ENCODE results near the gene PPP1R1C. TPM values are rescaled to one million over a fixed set of nuclear protein-coding genes. Genes with fewer than 3 reads are reported as not detected.

PPP1R1C gene
- total RNA-seq, 4 donors from 2014 or later = not detected

GRCh38 chr2:181946444-181947127, 39.1 kb upstream of the PPP1R1C start:
- Histone ChIP-seq H3K4me1 (no peaks in the 10 kb centered on the region), H3K27me3 (no peaks in the 10 kb centered on the region), H3K36me3 (no peaks in the 10 kb centered on the region), H3K4me3 (no peak overlapping the region), H3K27ac (no peak overlapping the region), H3K9me3 (no peaks in the 10 kb centered on the region)
- intact Hi-C loops (cut with DNase I; ENCODE audit: low total_unique reads) = no loop called here
- DNase-seq = no peak
- TF ChIP-seq, protein P1, sequence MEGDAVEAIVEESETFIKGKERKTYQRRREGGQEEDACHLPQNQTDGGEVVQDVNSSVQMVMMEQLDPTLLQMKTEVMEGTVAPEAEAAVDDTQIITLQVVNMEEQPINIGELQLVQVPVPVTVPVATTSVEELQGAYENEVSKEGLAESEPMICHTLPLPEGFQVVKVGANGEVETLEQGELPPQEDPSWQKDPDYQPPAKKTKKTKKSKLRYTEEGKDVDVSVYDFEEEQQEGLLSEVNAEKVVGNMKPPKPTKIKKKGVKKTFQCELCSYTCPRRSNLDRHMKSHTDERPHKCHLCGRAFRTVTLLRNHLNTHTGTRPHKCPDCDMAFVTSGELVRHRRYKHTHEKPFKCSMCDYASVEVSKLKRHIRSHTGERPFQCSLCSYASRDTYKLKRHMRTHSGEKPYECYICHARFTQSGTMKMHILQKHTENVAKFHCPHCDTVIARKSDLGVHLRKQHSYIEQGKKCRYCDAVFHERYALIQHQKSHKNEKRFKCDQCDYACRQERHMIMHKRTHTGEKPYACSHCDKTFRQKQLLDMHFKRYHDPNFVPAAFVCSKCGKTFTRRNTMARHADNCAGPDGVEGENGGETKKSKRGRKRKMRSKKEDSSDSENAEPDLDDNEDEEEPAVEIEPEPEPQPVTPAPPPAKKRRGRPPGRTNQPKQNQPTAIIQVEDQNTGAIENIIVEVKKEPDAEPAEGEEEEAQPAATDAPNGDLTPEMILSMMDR (IDR thresholded peaks at IDR 0.05 in 4 of 5, conservative IDR thresholded peaks at IDR 0.05 in 1 of 5) = no peak
- no peak for TF ChIP-seq POLR2A (IDR thresholded peaks at IDR 0.05)
- no peak for ATAC-seq
- in situ Hi-C loops (cut with MboI; ENCODE audit: low sequenced_read_pairs in 4 of 4) = no loop called here

DNA sequence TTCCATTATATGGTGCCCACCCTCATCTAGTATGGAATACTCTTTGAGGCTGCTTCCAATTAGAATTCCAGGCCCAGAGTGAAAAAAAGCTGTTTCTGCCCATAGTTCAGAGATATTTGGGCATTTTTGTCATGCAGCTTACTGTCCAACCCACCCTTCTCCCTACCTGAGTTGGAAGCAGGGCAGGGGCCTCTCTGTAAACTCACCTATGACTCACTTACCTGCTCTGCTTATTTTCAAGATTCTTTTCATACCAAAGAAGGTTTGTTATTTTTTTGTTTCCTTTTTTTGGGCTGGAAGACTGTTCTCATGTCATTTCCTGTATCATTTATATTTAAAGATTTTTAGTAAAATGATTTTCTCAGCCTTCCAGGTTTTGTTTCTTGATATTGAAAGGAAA, 38.4 kb upstream of the PPP1R1C start:
- TF ChIP-seq POLR2A (IDR thresholded peaks at IDR 0.05) = no peak
- TF ChIP-seq, protein P1 (IDR thresholded peaks at IDR 0.05 in 4 of 5, conservative IDR thresholded peaks at IDR 0.05 in 1 of 5) = no peak
- Histone ChIP-seq H3K36me3 (no peaks in the 10 kb centered on the region), H3K9me3 (no peaks in the 10 kb centered on the region), H3K27ac (no peak overlapping the region), H3K4me1 (no peaks in the 10 kb centered on the region), H3K4me3 (no peak overlapping the region), H3K27me3 (no peaks in the 10 kb centered on the region)
- DNase-seq = no peak
- intact Hi-C loops (cut with DNase I; ENCODE audit: low total_unique reads) = no loop called here
- in situ Hi-C loops (cut with MboI; ENCODE audit: low sequenced_read_pairs in 4 of 4) = no loop called here
- ATAC-seq = no peak

GRCh38 chr2:181948227-181948626, 37.4 kb upstream of the PPP1R1C start:
- H3K27me3 ChIP-seq = no peaks in the 10 kb centered on the region
- no peak for ATAC-seq
- H3K27ac ChIP-seq = no peak overlapping the region
- H3K9me3 ChIP-seq = no peaks in the 10 kb centered on the region
- H3K4me3 ChIP-seq = no peak overlapping the region
- intact Hi-C loops (cut with DNase I; ENCODE audit: low total_unique reads) (no loop called here), in situ Hi-C loops (cut with MboI; ENCODE audit: low sequenced_read_pairs in 4 of 4) (no loop called here)
- H3K36me3 ChIP-seq = no peaks in the 10 kb centered on the region
- TF ChIP-seq, protein P1 (IDR thresholded peaks at IDR 0.05 in 4 of 5, conservative IDR thresholded peaks at IDR 0.05 in 1 of 5) = no peak
- no peak for TF ChIP-seq POLR2A (IDR thresholded peaks at IDR 0.05)
- DNase-seq = no peak
- no peaks in the 10 kb centered on the region for H3K4me1 ChIP-seq

GRCh38 chr2:181949047-181949446, 36.6 kb upstream of the PPP1R1C start:
- intact Hi-C loops (cut with DNase I; ENCODE audit: low total_unique reads) = no loop called here
- ATAC-seq (no peak), DNase-seq (no peak)
- no peak overlapping the region for H3K4me3 ChIP-seq
- H3K36me3 ChIP-seq = no peaks in the 10 kb centered on the region
- in situ Hi-C loops (cut with MboI; ENCODE audit: low sequenced_read_pairs in 4 of 4) = no loop called here
- no peaks in the 10 kb centered on the region for H3K27me3 ChIP-seq
- H3K4me1 ChIP-seq = no peaks in the 10 kb centered on the region
- H3K9me3 ChIP-seq = no peaks in the 10 kb centered on the region
- H3K27ac ChIP-seq = no peak overlapping the region
- TF ChIP-seq, protein P1 (IDR thresholded peaks at IDR 0.05 in 4 of 5, conservative IDR thresholded peaks at IDR 0.05 in 1 of 5) = no peak
- no peak for TF ChIP-seq POLR2A (IDR thresholded peaks at IDR 0.05)
